Measurements from ENCODE around the gene KDM8. TPM values are rescaled to one million over a fixed set of nuclear protein-coding genes. Genes with fewer than 3 reads are reported as not detected.

Gene KDM8
- total and polyA plus RNA-seq, 9 of the 15 experiments (the other 6 are each of a cell fraction or from before 2014, with no cell fraction given) = 0.61 to 9.1 (median 5.4) TPM

GRCh38 chr16:27203507-27204311 lies at the start of gene KDM8 (continued):
- TF ChIP-seq MYC (IDR thresholded peaks at IDR 0.05; ENCODE audit: low read depth, low read length) (no peak; the same call in none of the 2 replicates), MYC (CRISPR knock-in tag; IDR thresholded peaks at IDR 0.05; ENCODE audit: borderline replicate concordance, low read depth) (peak; percentile 48; the same call in 1 of the 2 replicates), FOXK1 (CRISPR knock-in tag; IDR thresholded peaks at IDR 0.05; ENCODE audit: borderline replicate concordance) (no peak), MGA (IDR thresholded peaks at IDR 0.05) (peak; percentile 38; the same call in 1 of the 2 replicates), HBP1 (CRISPR knock-in tag; IDR thresholded peaks at IDR 0.05) (0 out of 2 replicates have a peak, but pooled peaks have one; percentile 41), YY1 (IDR thresholded peaks at IDR 0.05; ENCODE audit: borderline replicate concordance in 1 of 3, control insufficient read depth in 1 of 3, extremely low read depth in 1 of 3, insufficient read depth in 3 of 3, insufficient read length in 1 of 3, insufficient replicate concordance in 2 of 3, low read depth in 1 of 3, low read length in 2 of 3) (peak in 1 of 3 experiments; percentile 49), ZNF449 (CRISPR knock-in tag; IDR thresholded peaks at IDR 0.05) (no peak), CREB3 (tag; conservative IDR thresholded peaks at IDR 0.05; ENCODE audit: low read depth) (no peak), NR1H2 (CRISPR knock-in tag; IDR thresholded peaks at IDR 0.05) (no peak)

Data from K562 (cell line).